ENCODE results near the gene SEH1L. TPM values are rescaled to one million over a fixed set of nuclear protein-coding genes. Genes with fewer than 3 reads are reported as not detected.

SEH1L gene
- total RNA-seq, 4 donors from 2014 or later: 39.3 to 45.4 (median 42.8) TPM

DNA sequence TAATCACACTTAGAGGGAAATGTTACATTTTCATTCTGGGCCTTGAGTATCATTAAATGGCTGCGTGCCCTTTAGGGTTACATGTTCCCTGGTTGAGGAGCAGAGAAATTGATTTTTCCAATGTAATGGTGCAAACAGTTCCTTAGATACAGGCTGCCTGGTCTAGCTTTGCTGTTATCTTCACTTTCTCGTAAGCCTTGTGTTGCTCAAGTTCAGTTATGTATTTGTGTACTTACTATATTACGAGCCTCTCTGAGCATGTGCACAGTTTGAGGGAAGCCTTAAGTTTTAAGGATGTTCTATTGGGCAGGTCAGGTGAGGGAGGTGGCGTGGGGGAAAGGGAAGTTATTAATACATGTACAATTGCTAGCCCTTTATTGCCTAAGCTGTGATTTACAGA, 67.0 kb downstream of the SEH1L start:
- Histone ChIP-seq H3K4me1 (no peaks in the 10 kb centered on the region), H3K27me3 (no peaks in the 10 kb centered on the region), H3K4me3 (no peak overlapping the region), H3K27ac (no peak overlapping the region), H3K36me3 (peaks cover 83% of the 10 kb centered on the region), H3K9me3 (no peaks in the 10 kb centered on the region)
- no peak for DNase-seq (ENCODE audit: low spot score in 2 of 2)
- WGBS: 95% methylated on average over 4 of the region's 4 CpGs
- TF ChIP-seq CTCF (IDR thresholded peaks at IDR 0.05): no peak
- TF ChIP-seq POLR2A (IDR thresholded peaks at IDR 0.05): no peak
- TF ChIP-seq POLR2AphosphoS5 (IDR thresholded peaks at IDR 0.05): no peak
- no peak for TF ChIP-seq EP300 (IDR thresholded peaks at IDR 0.05)

DNA sequence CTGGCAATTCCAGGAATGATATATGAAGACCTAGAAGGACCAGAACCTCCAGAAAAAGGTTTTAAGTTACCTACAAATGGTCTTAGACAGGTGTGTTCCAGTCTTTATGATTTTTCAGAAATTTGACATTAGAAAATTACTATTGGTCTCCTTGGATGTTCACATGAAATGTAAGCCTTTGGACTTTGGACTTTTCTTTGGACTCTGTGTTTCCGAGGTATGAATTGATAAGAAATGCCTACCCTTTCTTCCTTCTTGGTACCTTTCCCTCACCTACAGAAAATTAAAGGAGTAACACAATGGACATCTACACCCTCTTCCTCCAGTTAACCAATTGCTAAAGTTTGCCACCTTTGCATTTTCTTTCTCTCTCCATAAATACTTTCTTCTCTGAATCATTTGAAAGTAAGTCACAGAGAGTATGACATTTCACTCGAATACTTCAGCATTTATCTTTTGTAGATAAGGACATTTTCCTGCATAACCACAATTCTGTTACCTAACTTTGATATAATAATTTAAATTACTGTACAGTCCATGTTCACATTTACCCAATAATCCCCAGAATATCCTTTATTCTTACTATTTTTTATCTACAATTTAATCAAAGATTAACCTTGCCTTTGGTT, 69.5 kb downstream of the SEH1L start:
- peaks cover 80% of the 10 kb centered on the region for H3K36me3 ChIP-seq
- no peak overlapping the region for H3K27ac ChIP-seq

DNA sequence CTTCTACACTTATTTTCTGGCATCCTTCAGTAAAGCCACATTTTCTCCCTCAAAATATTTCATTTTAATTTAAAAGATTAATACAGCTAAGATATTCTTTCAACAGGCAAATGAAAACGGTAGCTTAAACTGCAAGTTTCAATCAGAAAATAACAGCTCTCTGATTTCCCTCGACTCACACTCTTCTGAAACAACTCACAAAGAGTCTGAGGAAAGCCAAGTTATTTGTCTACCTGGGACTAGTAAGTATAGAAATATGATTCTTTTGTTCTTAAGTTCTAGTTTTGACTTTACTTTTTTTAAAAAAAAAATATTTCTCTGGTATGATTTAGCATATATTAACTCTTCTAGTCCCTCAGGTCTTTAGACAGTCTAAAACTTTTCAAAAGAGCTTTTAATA, 70.6 kb downstream of the SEH1L start:
- no peak overlapping the region for H3K4me3 ChIP-seq
- 92% methylated on average over 2 of the region's 2 CpGs for WGBS
- no peak for DNase-seq (ENCODE audit: low spot score in 2 of 2)
- TF ChIP-seq POLR2AphosphoS5 (IDR thresholded peaks at IDR 0.05) (no peak), CTCF (IDR thresholded peaks at IDR 0.05) (no peak), EP300 (IDR thresholded peaks at IDR 0.05) (no peak), POLR2A (IDR thresholded peaks at IDR 0.05) (no peak)
- H3K27me3 ChIP-seq: no peaks in the 10 kb centered on the region
- H3K27ac ChIP-seq: no peak overlapping the region
- peaks cover 80% of the 10 kb centered on the region for H3K36me3 ChIP-seq
- no peaks in the 10 kb centered on the region for H3K9me3 ChIP-seq
- no peaks in the 10 kb centered on the region for H3K4me1 ChIP-seq

More for the DNA sequence above, 69.5 kb downstream of the SEH1L start:
- TF ChIP-seq POLR2A (IDR thresholded peaks at IDR 0.05) (no peak), EP300 (IDR thresholded peaks at IDR 0.05) (no peak), POLR2AphosphoS5 (IDR thresholded peaks at IDR 0.05) (no peak), CTCF (IDR thresholded peaks at IDR 0.05) (no peak)
- Histone ChIP-seq H3K4me1 (no peaks in the 10 kb centered on the region), H3K4me3 (no peak overlapping the region), H3K27me3 (no peaks in the 10 kb centered on the region), H3K9me3 (no peaks in the 10 kb centered on the region)
- no peak for DNase-seq (ENCODE audit: low spot score in 2 of 2)
- 96% methylated on average over 2 of the region's 2 CpGs for WGBS

- no peak overlapping the region for H3K27ac ChIP-seq
Measured at GRCh38 chr18:13019301-13019700, 71.5 kb downstream of the SEH1L start.

DNA sequence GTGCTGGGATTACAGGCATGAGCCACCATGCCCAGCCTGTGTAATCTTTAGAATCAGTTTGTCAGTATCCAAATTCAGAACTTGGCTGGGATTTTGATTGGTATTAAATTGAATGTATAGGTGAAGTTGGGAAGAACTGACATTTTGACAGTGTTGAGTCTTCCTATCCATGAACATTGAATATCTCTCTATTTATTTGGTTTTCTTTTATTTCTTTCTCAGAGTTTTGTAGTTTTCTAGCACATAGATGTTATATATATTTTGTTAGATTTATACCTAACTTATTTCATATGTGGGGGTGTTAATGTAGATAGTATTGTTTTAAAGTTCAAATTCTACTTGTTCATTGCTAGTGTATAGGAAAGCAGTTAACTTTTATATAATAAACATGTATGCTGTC, 74.8 kb downstream of the SEH1L start:
- no peak for DNase-seq (ENCODE audit: low spot score in 2 of 2)
- no peaks in the 10 kb centered on the region for H3K4me1 ChIP-seq
- H3K27ac ChIP-seq: no peak overlapping the region
- TF ChIP-seq POLR2AphosphoS5 (IDR thresholded peaks at IDR 0.05): no peak
- TF ChIP-seq CTCF (IDR thresholded peaks at IDR 0.05): no peak
- no peak for TF ChIP-seq EP300 (IDR thresholded peaks at IDR 0.05)
- no peak for TF ChIP-seq POLR2A (IDR thresholded peaks at IDR 0.05)
- H3K36me3 ChIP-seq: peaks cover 66% of the 10 kb centered on the region
- no peaks in the 10 kb centered on the region for H3K9me3 ChIP-seq
- no peak overlapping the region for H3K4me3 ChIP-seq
- H3K27me3 ChIP-seq: no peaks in the 10 kb centered on the region

More at GRCh38 chr18:13019301-13019700, 71.5 kb downstream of the SEH1L start:
- TF ChIP-seq POLR2A (IDR thresholded peaks at IDR 0.05): no peak
- TF ChIP-seq CTCF (IDR thresholded peaks at IDR 0.05): no peak
- TF ChIP-seq POLR2AphosphoS5 (IDR thresholded peaks at IDR 0.05): no peak
- TF ChIP-seq EP300 (IDR thresholded peaks at IDR 0.05): no peak
- Histone ChIP-seq H3K27me3 (no peaks in the 10 kb centered on the region), H3K4me3 (no peak overlapping the region), H3K36me3 (peaks cover 75% of the 10 kb centered on the region), H3K9me3 (no peaks in the 10 kb centered on the region), H3K4me1 (no peaks in the 10 kb centered on the region)
- no peak for DNase-seq (ENCODE audit: low spot score in 2 of 2)
- 70% methylated on average over 3 of the region's 3 CpGs for WGBS
